Ovary (tissue), 9 donors: ENCODE data around the gene TBXAS1. TPM values are rescaled to one million over a fixed set of nuclear protein-coding genes. Genes with fewer than 3 reads are reported as not detected.

Experiments
- DNase-seq, 5 donors: peaks; one replicate each; pipeline ENCODE4 v3.0.0-alpha.2; 2019 to 2020
- H3K27ac ChIP-seq, 2 donors: fragments of 200-600 bp; one replicate each; pipeline versions ENCODE4 v1.5.1 to v1.8.0; 2019 to 2022
- H3K27me3 ChIP-seq: fragments of 200-600 bp; one replicate; pipeline ENCODE4 v1.8.0; 2022
- H3K36me3 ChIP-seq: fragments of 200-600 bp; sonication (generic); one replicate; pipeline ENCODE4 v1.5.1; 2019
- H3K4me1 ChIP-seq: one replicate; pipeline ENCODE4 v1.8.1; 2013; ENCODE audit warnings: mild to moderate bottlenecking, moderate library complexity; ENCODE audit not compliant: insufficient read depth
- H3K4me3 ChIP-seq: fragments of 200-600 bp; sonication (generic); one replicate; pipeline ENCODE4 v1.5.1; 2017
- H3K9me3 ChIP-seq, 2 donors: fragments of 200-600 bp in 1 of 2; sonication (generic) in 1 of 2; one replicate each; pipeline versions ENCODE4 v1.5.1 to v1.8.1; 2013 to 2019; ENCODE audit warnings: mild to moderate bottlenecking in 1 of 2, moderate library complexity in 1 of 2
- CTCF ChIP-seq, 3 donors: fragments of 450-650 bp in 2 of 3; fragments of 200-600 bp in 1 of 3; IDR thresholded peaks; one replicate each; pipeline versions ENCODE4 v1.5.1 to v1.8.0; 2016 to 2022; ENCODE audit warnings: antibody characterized with exemption in 3 of 3, mild to moderate bottlenecking in 1 of 3
- EP300 ChIP-seq: sonication (generic); formaldehyde crosslinking; IDR thresholded peaks from one replicate; pipeline ENCODE4 v1.6.1; 2017; ENCODE audit warnings: antibody characterized with exemption
- POLR2A ChIP-seq: fragments of 450-650 bp; IDR thresholded peaks from one replicate; pipeline ENCODE4 v1.6.1; 2017; ENCODE audit warnings: antibody characterized with exemption, mild to moderate bottlenecking, moderate library complexity
- WGBS, 3 donors: extraction: QIAGEN DNeasy Blood & Tissue Kit in 1 of 3; methylation state at CpG; one replicate each; pipeline versions ENCODE4 v1.1.5 to v1.1.7; 2013 to 2017; 5-methylcytosine and 5-hydroxymethylcytosine counted together
- intact Hi-C, 4 donors: fragments of 100-400 bp; cut with DNase I; formaldehyde crosslinking; loops; one replicate each; pipeline versions ENCODE4 v1.11.0 to v1.15.1; 2022 to 2023
- polyA plus RNA-seq, 2 donors: library from polyadenylated mRNA; stranded (reverse); fragments of 200-250 nt in 1 of 2; fragments of 350-450 nt in 1 of 2; fragmentation: Illumina TruSeq in 1 of 2; extraction: RNeasy Lipid Tissue Mini Kit (QIAGEN cat#74804) in 1 of 2; gene quantifications; one replicate each; pipeline ENCODE4 v1.2.3, GENCODE V29; 2013 to 2014
- total RNA-seq, 7 donors: library from RNA; depleted of rRNA in 2 of 7; stranded (reverse); fragments of >200 nt in 2 of 7; fragmentation: NEBNext Ultra II Directional in 3 of 7; extraction: Animal tissue kit (Norgen Biotek cat#: 25700) in 3 of 7; gene quantifications; one replicate each; pipeline versions ENCODE4 v1.1.0 to v1.2.4, GENCODE V29; 2016 to 2023
- donor health status: DM: no; HTN: no; CAD: no; lungs with moderate emphysema.
- donor health status: DM: no; HTN: no; CAD: no.
- donor health status: Bipolar disorder and iron deficiency.
- donor health status: DM: yes; HTN: yes; CAD: no.
- donor health status: DM: no; HTN: no; CAD: no.
- donor health status: DM: yes; HTN: yes; CAD: no.

TBXAS1 gene
- total and polyA plus RNA-seq, 9 donors = 3.1 to 16.8 (median 9.0) TPM

- no peaks in the 10 kb centered on the region for H3K27me3 ChIP-seq
- 56 to 63% (median 61%) methylated on average over 7 of the region's 7 CpGs for WGBS, 3 donors
- H3K9me3 ChIP-seq = no peaks in the 10 kb centered on the region
- TF ChIP-seq EP300 (no peak), POLR2A (no peak), CTCF (IDR thresholded peaks at IDR 0.05) (no peak)
- intact Hi-C loops = no loop called here
- no peaks in the 10 kb centered on the region for H3K36me3 ChIP-seq
- no peaks in the 10 kb centered on the region for H3K4me1 ChIP-seq
- no peak overlapping the region for H3K4me3 ChIP-seq
- H3K27ac ChIP-seq = no peak overlapping the region
- DNase-seq = no peak
These were observed 46.8 kb downstream of the TBXAS1 start for GRCh38 chr7:139875821-139876241.

GRCh38 chr7:139876622-139877283, 47.7 kb downstream of the TBXAS1 start:
- TF ChIP-seq POLR2A = no peak
- no peak for TF ChIP-seq CTCF (IDR thresholded peaks at IDR 0.05)
- no peak for TF ChIP-seq EP300
- no peak for DNase-seq
- WGBS, 3 donors = 90 to 93% (median 92%) methylated on average over 8 of the region's 8 CpGs

GRCh38 chr7:139883814-139884213, 54.8 kb downstream of the TBXAS1 start:
- intact Hi-C loops = no loop called here
- H3K9me3 ChIP-seq = no peaks in the 10 kb centered on the region
- TF ChIP-seq CTCF (IDR thresholded peaks at IDR 0.05) (no peak), EP300 (no peak), POLR2A (no peak)
- no peak overlapping the region for H3K4me3 ChIP-seq
- DNase-seq = no peak
- H3K36me3 ChIP-seq = no peaks in the 10 kb centered on the region
- H3K4me1 ChIP-seq = no peaks in the 10 kb centered on the region
- no peak overlapping the region for H3K27ac ChIP-seq
- no peaks in the 10 kb centered on the region for H3K27me3 ChIP-seq
- WGBS, 3 donors = 94 to 97% (median 96%) methylated on average over 3 of the region's 3 CpGs

More at GRCh38 chr7:139876622-139877283, 47.7 kb downstream of the TBXAS1 start:
- Histone ChIP-seq H3K27ac (no peak overlapping the region), H3K4me1 (no peaks in the 10 kb centered on the region), H3K4me3 (no peak overlapping the region), H3K27me3 (no peaks in the 10 kb centered on the region), H3K9me3 (no peaks in the 10 kb centered on the region), H3K36me3 (no peaks in the 10 kb centered on the region)
- intact Hi-C loops = no loop called here

GRCh38 chr7:139884441-139884840, 55.4 kb downstream of the TBXAS1 start:
- H3K9me3 ChIP-seq = no peaks in the 10 kb centered on the region
- intact Hi-C loops = no loop called here
- no peaks in the 10 kb centered on the region for H3K36me3 ChIP-seq
- H3K27me3 ChIP-seq = no peaks in the 10 kb centered on the region
- no peak for DNase-seq
- H3K4me3 ChIP-seq = no peak overlapping the region
- H3K27ac ChIP-seq = no peak overlapping the region
- WGBS, 3 donors = 89 to 90% (median 89%) methylated on average over 7 of the region's 7 CpGs
- H3K4me1 ChIP-seq = no peaks in the 10 kb centered on the region
- no peak for TF ChIP-seq EP300
- no peak for TF ChIP-seq CTCF (IDR thresholded peaks at IDR 0.05)
- TF ChIP-seq POLR2A = no peak
